CD4-positive, CD25-positive, alpha-beta regulatory T cell (primary cell): ENCODE results near the gene NOP9. TPM values are rescaled to one million over a fixed set of nuclear protein-coding genes. Genes with fewer than 3 reads are reported as not detected.

Experiments
- ATAC-seq, 2 donors: fragments of 150-1000 bp; cut with Tn5 transposase; one replicate each; pipeline ENCODE4 v1.10.0; 2021; ENCODE audit warnings: low read depth in 2 of 2, moderate number of reproducible peaks in 2 of 2, moderate library complexity in 1 of 2
- DNase-seq, 3 donors: peaks; one replicate each; pipeline versions ENCODE4 v3.0.0 to v3.0.0-alpha.2; 2012 to 2022; ENCODE audit warnings: mixed read lengths in 1 of 3
- H3K27ac ChIP-seq: one replicate; pipeline ENCODE4 v1.7.0; 2013; ENCODE audit warnings: mild to moderate bottlenecking, low read length; ENCODE audit not compliant: insufficient read depth, poor library complexity, severe bottlenecking
- H3K27me3 ChIP-seq: one replicate; pipeline ENCODE4 v1.7.0; 2013; ENCODE audit warnings: low read length; ENCODE audit not compliant: control insufficient read depth, insufficient read depth
- H3K36me3 ChIP-seq: one replicate; pipeline ENCODE4 v1.7.0; 2013; ENCODE audit warnings: mild to moderate bottlenecking, low read length, moderate library complexity; ENCODE audit not compliant: control insufficient read depth, insufficient read depth
- H3K4me1 ChIP-seq: 2 replicates; pipeline ENCODE4 v1.7.0; 2013; ENCODE audit warnings: mild to moderate bottlenecking, low read length; ENCODE audit not compliant: insufficient read depth, control insufficient read depth, poor library complexity, severe bottlenecking
- H3K4me3 ChIP-seq: one replicate; pipeline ENCODE4 v1.7.0; 2013; ENCODE audit warnings: low read depth, mild to moderate bottlenecking, low read length, moderate library complexity
- H3K9me3 ChIP-seq, 2 experiments: 1 replicate in 1 of 2; 2 replicates in 1 of 2; pipeline ENCODE4 v1.7.0; 2013; ENCODE audit warnings: low read length in 2 of 2, mild to moderate bottlenecking in 1 of 2, moderate library complexity in 1 of 2; ENCODE audit not compliant: control insufficient read depth in 2 of 2
- H3K27ac Mint-ChIP-seq, 3 donors: one replicate each; pipeline ENCODE4 v1.8.0; 2020 to 2022; ENCODE audit warnings: mild to moderate bottlenecking in 3 of 3, mixed read lengths in 3 of 3, moderate library complexity in 2 of 3
- H3K27me3 Mint-ChIP-seq: one replicate; pipeline ENCODE4 v1.8.0; 2022; ENCODE audit warnings: mild to moderate bottlenecking, mixed read lengths
- H3K36me3 Mint-ChIP-seq: one replicate; pipeline ENCODE4 v1.8.0; 2020; ENCODE audit warnings: mixed read lengths
- H3K4me1 Mint-ChIP-seq, 4 donors: one replicate each; pipeline ENCODE4 v1.8.0; 2020 to 2022; ENCODE audit warnings: mixed read lengths in 4 of 4, mild to moderate bottlenecking in 1 of 4
- H3K4me3 Mint-ChIP-seq, 4 donors: one replicate each; pipeline ENCODE4 v1.8.0; 2020 to 2022; ENCODE audit warnings: mild to moderate bottlenecking in 4 of 4, mixed read lengths in 4 of 4, moderate library complexity in 3 of 4
- H3K9me3 Mint-ChIP-seq, 7 donors: one replicate each; pipeline ENCODE4 v1.8.0; 2020 to 2022; ENCODE audit warnings: mixed read lengths in 7 of 7, mild to moderate bottlenecking in 3 of 7, moderate library complexity in 2 of 7
- polyA plus RNA-seq, 4 donors: library from polyadenylated mRNA; unstranded; fragments of 300-500 nt; fragmentation: Illumina TruSeq; gene quantifications; one replicate each; pipeline ENCODE4 v1.2.3, GENCODE V29; 2021
- total RNA-seq: library from RNA; stranded (reverse); gene quantifications from one replicate; pipeline ENCODE4 v1.2.3, GENCODE V29; 2022

The NOP9 gene
- total and polyA plus RNA-seq, 5 donors from 2014 or later: 1.3 to 30.0 (median 2.1) TPM

DNA sequence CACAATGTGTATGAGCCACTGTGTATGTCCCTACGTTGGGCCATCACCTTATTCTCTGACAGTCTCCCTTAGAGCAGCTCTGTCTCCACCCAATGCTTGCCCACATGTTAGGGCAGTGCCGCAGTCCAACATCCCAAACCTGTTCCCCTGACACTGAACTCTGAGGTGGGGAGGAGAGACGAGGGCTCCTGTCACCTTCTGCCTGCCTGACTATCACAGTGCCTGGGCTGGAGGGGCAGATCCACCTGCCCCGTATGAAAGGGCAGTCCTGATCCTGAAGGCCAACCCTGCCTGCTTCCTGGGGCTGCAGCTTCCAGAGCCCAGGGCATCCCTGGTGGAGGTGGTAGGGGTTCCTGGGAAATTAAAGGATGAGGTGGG lies 38.9 kb upstream of the NOP9 start:
- no peak for DNase-seq
- H3K9me3 Mint-ChIP-seq: no peaks in the 10 kb centered on the region
- no peak for ATAC-seq
- H3K9me3 ChIP-seq: no peaks in the 10 kb centered on the region
- H3K36me3 ChIP-seq: peaks cover 4% of the 10 kb centered on the region
- peaks cover 19% of the 10 kb centered on the region for H3K36me3 Mint-ChIP-seq
- H3K27ac ChIP-seq: no peak overlapping the region
- no peak overlapping the region for H3K4me3 ChIP-seq
- H3K27me3 ChIP-seq: no peaks in the 10 kb centered on the region
- no peaks in the 10 kb centered on the region for H3K27me3 Mint-ChIP-seq
- peak overlapping the region in 1 of 3 donors; percentile 59 for H3K27ac Mint-ChIP-seq
- H3K4me3 Mint-ChIP-seq: no peak overlapping the region
- peaks cover 0 to 4% (median 0%) of the 10 kb centered on the region in 4 donors for H3K4me1 Mint-ChIP-seq
- no peaks in the 10 kb centered on the region for H3K4me1 ChIP-seq

DNA sequence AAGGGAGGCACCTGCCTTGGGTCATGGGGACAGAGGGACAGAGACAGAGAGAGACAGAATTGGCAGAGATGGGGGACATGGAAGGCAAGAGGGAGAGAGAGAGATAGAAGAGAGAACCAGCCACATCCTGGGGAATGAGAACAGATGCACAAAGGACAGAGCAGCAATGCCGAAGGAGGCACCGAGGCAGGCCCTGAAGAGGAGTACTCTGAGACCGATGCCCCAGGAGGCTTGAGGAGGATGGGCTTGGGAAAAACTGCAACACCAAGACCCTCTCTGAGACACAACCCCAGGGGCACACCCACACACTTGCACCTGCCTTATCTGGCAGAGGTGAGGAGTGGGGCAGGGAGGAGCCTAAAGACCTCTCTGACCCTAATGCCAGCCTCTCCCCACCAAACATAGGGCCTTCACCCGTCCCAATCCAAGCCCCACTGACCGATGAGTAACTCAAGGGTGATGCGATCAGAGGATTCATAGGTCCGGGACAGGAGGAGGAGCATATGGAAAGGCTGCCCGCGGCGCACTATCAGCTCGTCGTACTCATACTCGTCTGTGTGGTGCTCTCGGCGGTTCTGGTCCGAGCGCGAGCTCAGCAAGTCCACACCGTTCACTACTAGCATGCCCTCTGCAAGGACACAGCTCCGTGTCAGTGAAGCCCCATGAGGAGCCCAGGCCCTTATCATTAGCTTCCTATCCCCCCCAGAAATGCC lies 38.2 kb upstream of the NOP9 start:
- peaks cover 8% of the 10 kb centered on the region for H3K36me3 ChIP-seq
- Mint-ChIP-seq H3K36me3 (peaks cover 23% of the 10 kb centered on the region), H3K4me3 (no peak overlapping the region), H3K9me3 (no peaks in the 10 kb centered on the region), H3K27ac (no peak overlapping the region), H3K27me3 (no peaks in the 10 kb centered on the region), H3K4me1 (peaks cover 0 to 4% (median under 1%) of the 10 kb centered on the region in 4 donors)
- no peaks in the 10 kb centered on the region for H3K27me3 ChIP-seq
- H3K4me1 ChIP-seq: no peaks in the 10 kb centered on the region
- H3K4me3 ChIP-seq: no peak overlapping the region
- H3K27ac ChIP-seq: no peak overlapping the region
- no peak for DNase-seq
- H3K9me3 ChIP-seq: no peaks in the 10 kb centered on the region
- ATAC-seq: no peak

DNA sequence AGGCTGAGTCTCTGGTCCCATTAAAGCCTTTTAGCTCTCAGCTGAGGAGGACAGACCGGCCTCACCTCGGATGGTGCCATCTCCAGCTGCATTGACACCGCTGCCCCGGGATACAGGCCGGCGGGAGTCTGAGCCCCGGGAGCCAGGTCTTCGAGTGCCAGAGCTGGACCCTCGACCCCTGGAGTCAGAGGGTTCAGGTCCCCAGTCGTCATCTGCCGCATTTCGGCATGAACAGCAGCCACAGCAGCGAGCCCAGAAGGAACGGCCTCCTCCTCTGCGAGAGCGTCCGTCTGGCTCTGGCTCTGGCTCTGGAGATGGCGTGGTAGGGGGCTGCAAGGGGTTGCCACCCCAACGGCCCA lies 37.7 kb upstream of the NOP9 start:
- no peaks in the 10 kb centered on the region for H3K27me3 Mint-ChIP-seq
- H3K36me3 Mint-ChIP-seq: peaks cover 24% of the 10 kb centered on the region
- Histone ChIP-seq H3K36me3 (peaks cover 13% of the 10 kb centered on the region), H3K9me3 (no peaks in the 10 kb centered on the region), H3K27ac (no peak overlapping the region), H3K4me3 (no peak overlapping the region), H3K4me1 (no peaks in the 10 kb centered on the region), H3K27me3 (no peaks in the 10 kb centered on the region)
- peaks cover 0 to 4% (median 1%) of the 10 kb centered on the region in 4 donors for H3K4me1 Mint-ChIP-seq
- DNase-seq (no peak), ATAC-seq (no peak)
- no peak overlapping the region for H3K4me3 Mint-ChIP-seq
- no peak overlapping the region for H3K27ac Mint-ChIP-seq
- no peaks in the 10 kb centered on the region for H3K9me3 Mint-ChIP-seq

GRCh38 chr14:24262821-24263733 lies 36.6 kb upstream of the NOP9 start, which contains the start of gene TGM1:
Gene TGM1, minus strand, starts transcription at chr14:24263177. Its CDS starts 825 bp downstream, at chr14:24262352.
- DNase-seq (no peak), ATAC-seq (no peak)
- H3K36me3 Mint-ChIP-seq: peaks cover 29% of the 10 kb centered on the region
- Histone ChIP-seq H3K27ac (no peak within 1 kb of the TSS), H3K36me3 (peaks cover 19% of the 10 kb centered on the region), H3K27me3 (no peaks in the 10 kb centered on the region), H3K9me3 (no peaks in the 10 kb centered on the region), H3K4me3 (no peak within 1 kb of the TSS), H3K4me1 (no peaks in the 10 kb centered on the region)
- H3K4me3 Mint-ChIP-seq: peak within 1 kb of the TSS in 1 of 4 donors; percentile 48
- H3K9me3 Mint-ChIP-seq: no peaks in the 10 kb centered on the region
- H3K27me3 Mint-ChIP-seq: no peaks in the 10 kb centered on the region
- no peak within 1 kb of the TSS for H3K27ac Mint-ChIP-seq
- peaks cover 0 to 7% (median 0%) of the 10 kb centered on the region in 4 donors for H3K4me1 Mint-ChIP-seq

GRCh38 chr14:24263848-24264247 lies 35.8 kb upstream of the NOP9 start:
- Histone ChIP-seq H3K4me3 (no peak overlapping the region), H3K36me3 (peaks cover 21% of the 10 kb centered on the region), H3K4me1 (no peaks in the 10 kb centered on the region), H3K9me3 (no peaks in the 10 kb centered on the region), H3K27me3 (no peaks in the 10 kb centered on the region), H3K27ac (no peak overlapping the region)
- Mint-ChIP-seq H3K4me3 (no peak overlapping the region), H3K27me3 (no peaks in the 10 kb centered on the region), H3K9me3 (no peaks in the 10 kb centered on the region), H3K4me1 (peaks cover 0 to 7% (median 0%) of the 10 kb centered on the region in 4 donors), H3K36me3 (peaks cover 29% of the 10 kb centered on the region), H3K27ac (no peak overlapping the region)
- no peak for DNase-seq
- no peak for ATAC-seq

- Histone ChIP-seq H3K9me3 (no peaks in the 10 kb centered on the region), H3K4me1 (no peaks in the 10 kb centered on the region), H3K27me3 (no peaks in the 10 kb centered on the region), H3K4me3 (no peak overlapping the region), H3K36me3 (peaks cover 26% of the 10 kb centered on the region), H3K27ac (no peak overlapping the region)
- ATAC-seq (no peak), DNase-seq (no peak)
- peaks cover 0 to 7% (median 0%) of the 10 kb centered on the region in 4 donors for H3K4me1 Mint-ChIP-seq
- H3K36me3 Mint-ChIP-seq: peaks cover 29% of the 10 kb centered on the region
- peak overlapping the region in 1 of 3 donors; percentile 85 for H3K27ac Mint-ChIP-seq
- no peaks in the 10 kb centered on the region for H3K9me3 Mint-ChIP-seq
- H3K27me3 Mint-ChIP-seq: no peaks in the 10 kb centered on the region
- H3K4me3 Mint-ChIP-seq: no peak overlapping the region
Measured at GRCh38 chr14:24264298-24264697, 35.4 kb upstream of the NOP9 start.

- Histone ChIP-seq H3K27me3 (no peaks in the 10 kb centered on the region), H3K36me3 (peaks cover 26% of the 10 kb centered on the region), H3K27ac (no peak overlapping the region), H3K4me1 (peaks cover 8% of the 10 kb centered on the region), H3K4me3 (no peak overlapping the region), H3K9me3 (no peaks in the 10 kb centered on the region)
- no peaks in the 10 kb centered on the region for H3K27me3 Mint-ChIP-seq
- H3K4me1 Mint-ChIP-seq: peaks cover 6 to 20% (median 8%) of the 10 kb centered on the region in 4 donors
- no peak for ATAC-seq
- peaks cover 25% of the 10 kb centered on the region for H3K36me3 Mint-ChIP-seq
- no peak for DNase-seq
- H3K27ac Mint-ChIP-seq: peak overlapping the region in 2 of 3 donors; percentile 75 to 96
- H3K9me3 Mint-ChIP-seq: no peaks in the 10 kb centered on the region
- H3K4me3 Mint-ChIP-seq: peak overlapping the region in 2 of 4 donors; percentile 24 to 66
Measured at GRCh38 chr14:24266344-24267244, 33.1 kb upstream of the NOP9 start.
